ENCODE results near the gene MFSD6.
A peak's percentile ranks its signal among the peaks of the same experiment; 100 is the strongest.
"Not testable (repeated sequence)": the region's sequence is repeated elsewhere in the genome, so short reads cannot be mapped to it uniquely, and the experiment has no call there.

Gene MFSD6

GRCh38 chr2:190468354-190468753 is 60.2 kb downstream of the MFSD6 start:
- DNase-seq: not testable (repeated sequence)

- peak; percentile 96 for DNase-seq
Measured at GRCh38 chr2:190468814-190469569, 60.8 kb downstream of the MFSD6 start.

- peak; percentile 96 for DNase-seq
Measured at GRCh38 chr2:190469771-190470170, 61.6 kb downstream of the MFSD6 start.

DNA sequence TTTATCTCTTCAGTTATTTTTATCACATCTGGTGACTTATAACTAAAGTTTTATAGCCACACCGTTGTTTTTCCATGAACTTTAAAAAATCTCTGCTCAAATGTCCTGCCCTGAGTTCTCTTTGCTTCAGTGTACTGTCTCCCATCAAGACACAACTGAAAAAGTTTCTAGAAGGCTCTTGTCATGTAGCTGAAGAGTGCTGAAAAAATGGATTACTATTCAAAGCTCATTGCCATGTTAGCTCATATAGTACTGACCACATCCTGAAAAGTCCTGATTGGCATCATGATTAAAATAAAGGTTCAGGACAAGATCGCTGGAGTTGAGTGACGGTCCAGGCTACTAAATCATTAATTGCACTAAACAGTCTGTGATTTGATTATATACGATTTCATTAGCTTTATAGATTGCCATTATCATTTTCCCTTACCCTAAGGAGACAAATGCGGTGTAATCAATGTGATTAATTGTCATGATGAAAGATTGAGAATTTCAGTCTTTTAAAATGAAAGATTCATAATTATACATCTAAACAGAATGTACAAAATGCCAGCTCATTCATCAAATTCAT is 62.2 kb downstream of the MFSD6 start:
- DNase-seq: peak; percentile 65

DNA sequence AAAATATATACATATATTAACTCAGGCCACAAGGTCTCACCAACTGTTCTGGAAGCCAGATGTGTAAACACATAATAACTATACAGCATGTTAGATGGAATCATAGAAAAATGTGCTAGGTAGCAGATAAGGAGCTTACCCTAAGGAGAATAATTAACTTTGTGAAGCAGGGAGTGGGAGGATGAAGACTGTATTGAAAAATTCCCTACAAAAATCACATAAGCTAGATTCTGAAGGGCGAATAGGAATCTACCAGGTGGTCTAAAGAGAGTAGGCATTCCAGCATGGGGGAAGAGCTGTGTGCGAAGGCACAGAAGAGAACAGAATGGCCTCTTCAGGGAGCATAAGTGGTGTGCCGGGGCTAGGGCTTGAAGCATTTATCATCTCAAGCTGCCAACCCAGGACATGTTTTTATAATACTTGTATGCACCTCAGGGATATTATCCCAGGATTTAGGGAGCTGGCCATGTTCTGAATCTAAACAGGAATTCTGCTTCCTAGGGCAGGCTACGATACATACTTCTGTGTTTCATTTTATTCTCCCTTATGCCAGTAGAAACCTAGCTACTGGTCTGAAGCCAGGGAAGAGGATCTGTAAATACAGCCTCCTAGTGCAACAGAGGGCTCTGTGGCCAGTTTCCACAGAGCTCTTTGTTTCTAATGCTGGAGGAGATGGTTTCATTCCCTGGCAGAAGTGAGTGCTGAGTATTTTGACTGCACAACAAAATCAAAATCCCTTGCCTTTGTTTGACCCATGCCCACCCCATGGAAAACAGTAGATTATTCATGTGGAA is 69.7 kb downstream of the MFSD6 start:
- DNase-seq: peak; percentile 92

DNA sequence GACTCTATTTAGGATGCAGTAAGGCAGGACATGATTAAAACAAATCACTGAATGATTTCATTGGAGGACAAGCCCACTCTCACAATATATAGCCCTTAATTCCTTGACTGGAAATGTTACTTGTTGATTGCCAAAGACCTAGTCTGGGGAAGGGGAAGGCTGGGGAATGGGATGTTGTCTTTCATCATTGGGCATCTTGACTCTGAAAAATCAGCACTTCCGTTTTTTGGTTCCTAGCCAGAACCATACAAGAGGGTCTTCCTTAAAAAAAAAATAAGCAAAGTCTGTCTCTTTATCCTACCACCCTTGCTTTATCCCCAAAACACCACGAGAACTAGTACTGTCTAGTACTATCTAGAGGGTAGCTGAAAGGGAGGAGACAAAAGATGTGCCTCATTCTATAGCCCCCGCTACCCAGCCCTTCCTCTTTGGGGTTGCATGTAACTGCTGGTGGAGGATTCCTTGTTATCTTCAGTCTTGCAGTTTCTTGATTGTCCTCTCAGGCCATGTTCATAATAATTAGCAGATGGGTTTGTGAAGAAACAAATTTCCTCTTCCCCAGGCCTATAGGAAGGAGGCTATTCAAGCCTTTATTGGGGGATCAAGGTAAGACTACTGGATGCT is 70.5 kb downstream of the MFSD6 start:
- DNase-seq: no peak

DNA sequence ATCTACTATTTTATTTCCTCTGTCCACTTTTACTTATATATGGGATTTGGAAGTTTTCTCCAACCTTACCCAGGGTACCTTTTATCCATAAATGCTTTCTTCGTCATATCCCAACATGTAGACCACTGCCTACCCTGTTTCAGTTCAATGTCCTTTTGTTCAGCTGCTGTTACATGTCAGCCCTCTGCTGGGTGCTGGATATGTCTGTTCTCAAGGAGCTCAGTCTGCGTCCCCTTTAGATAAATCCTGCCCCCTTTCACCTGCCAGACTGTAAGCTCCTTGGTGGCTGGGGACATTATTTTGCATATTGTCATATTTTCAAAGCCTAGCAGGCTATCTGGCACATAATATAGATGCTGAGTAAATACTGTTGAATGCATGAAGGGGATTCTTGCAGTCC is 73.2 kb downstream of the MFSD6 start:
- DNase-seq: no peak

DNA sequence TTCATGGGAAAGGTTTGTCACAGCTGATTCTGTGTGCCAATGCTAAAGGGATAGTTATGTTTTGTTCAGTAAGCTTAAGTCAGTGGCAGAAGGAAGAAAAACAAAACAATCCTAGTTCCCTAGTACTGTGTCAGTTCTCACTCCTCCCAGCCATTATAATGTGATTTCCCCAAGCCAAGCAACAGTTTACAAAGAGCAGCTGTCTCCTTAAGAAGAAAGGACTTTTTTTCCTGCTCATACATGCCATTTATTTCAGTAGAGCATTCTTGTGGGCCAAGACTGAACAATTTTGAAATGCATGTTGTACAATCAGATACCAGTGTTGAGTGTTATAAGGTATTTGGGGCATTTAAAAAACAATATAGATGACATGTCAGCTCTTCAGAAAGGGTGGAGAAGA is 74.3 kb downstream of the MFSD6 start:
- DNase-seq: no peak

- DNase-seq: no peak
Measured at GRCh38 chr2:190486037-190486623, 78.0 kb downstream of the MFSD6 start.

GRCh38 chr2:190488516-190489233 is 80.5 kb downstream of the MFSD6 start:
- no peak for DNase-seq

DNA sequence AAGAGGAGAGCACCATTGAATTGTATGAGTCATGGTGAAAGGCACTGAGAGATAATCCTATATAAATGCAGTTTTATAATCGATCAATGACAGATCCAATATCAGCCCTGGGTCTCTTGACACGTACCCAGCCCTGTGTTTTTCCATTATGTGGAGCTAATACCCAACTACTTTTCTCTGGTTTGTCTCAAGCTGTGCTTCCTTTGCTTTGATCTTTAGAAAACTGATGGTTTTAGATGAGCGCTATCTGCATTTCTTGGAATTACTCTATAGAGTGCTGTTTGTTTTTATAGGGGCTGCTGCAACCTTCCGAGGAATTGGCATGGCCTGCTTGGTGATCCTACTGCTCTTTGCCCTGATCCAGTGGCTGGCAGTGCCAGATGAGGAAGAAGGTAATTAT is 81.3 kb downstream of the MFSD6 start:
- DNase-seq: no peak

DNA sequence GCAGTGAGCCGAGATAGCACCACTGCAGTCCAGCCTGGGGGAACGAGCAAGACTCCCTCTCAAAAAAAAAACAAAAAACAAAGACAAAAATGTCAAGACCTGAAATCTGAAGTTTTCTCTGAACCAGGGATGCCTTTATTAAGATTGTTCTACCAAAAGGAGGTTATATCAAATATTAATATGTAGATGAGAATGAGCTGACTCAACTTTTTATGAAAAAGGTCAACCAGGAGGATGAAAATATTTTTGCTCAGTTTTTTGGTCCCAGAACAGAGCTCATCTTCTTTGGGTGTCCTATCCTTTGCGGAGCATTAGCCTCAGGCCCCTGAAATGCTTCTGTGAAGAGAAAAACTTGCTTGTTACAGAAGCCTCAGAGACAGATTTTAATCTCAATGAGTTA is 82.3 kb downstream of the MFSD6 start:
- DNase-seq: no peak

GRCh38 chr2:190493095-190493494 is 84.9 kb downstream of the MFSD6 start:
- DNase-seq: no peak

DNA sequence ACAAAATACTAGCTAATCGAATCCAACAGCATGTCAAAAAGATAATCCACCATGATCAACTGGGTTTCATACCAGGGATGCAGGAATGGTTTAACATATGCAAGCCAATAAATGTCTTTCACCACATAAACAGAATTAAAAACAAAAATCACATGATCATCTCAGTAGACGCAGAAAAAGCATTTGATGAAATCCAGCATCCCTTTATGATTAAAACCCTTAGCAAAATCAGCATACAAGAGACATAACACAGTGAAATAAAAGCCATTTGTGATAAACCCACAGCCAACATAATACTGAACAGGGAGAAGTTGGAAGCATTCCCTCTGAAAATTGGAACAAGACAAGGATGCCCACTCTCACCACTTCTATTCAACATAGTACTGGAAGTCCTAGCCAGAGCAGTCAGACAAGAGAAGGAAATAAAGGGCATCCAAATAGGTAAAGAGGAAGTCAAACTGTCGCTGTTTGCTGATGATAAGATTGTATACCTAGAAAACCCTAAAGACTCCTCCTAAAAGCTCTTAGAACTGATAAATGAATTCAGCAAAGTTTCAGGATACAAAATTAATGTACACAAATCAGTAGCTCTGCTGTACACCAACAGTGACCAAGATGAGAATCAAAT is 86.6 kb downstream of the MFSD6 start:
- not testable (repeated sequence) for DNase-seq

- no peak for DNase-seq
Measured at GRCh38 chr2:190497428-190497827, 89.3 kb downstream of the MFSD6 start.

- no peak for DNase-seq
Measured at GRCh38 chr2:190499273-190499672, 91.1 kb downstream of the MFSD6 start.

- DNase-seq: no peak
Measured at GRCh38 chr2:190500054-190500502, 91.9 kb downstream of the MFSD6 start.

DNA sequence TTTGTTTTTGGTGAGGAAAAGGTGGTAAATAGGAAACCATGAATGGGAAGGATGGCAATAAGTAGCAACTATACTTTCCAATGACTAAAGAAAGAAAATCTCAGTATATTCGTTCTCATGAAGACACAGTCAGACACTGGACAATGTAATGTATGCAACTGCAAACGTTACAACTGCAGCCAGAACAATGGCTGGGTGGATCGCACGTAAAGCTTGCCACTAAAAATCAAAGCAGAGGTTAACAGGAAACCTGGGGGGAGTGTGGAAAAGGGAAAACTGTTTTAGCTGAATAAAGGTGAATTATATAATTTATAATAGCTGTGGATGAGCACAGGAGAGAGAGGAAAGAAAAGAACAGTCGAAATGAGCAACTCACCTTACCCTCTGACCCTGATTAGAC is 93.1 kb downstream of the MFSD6 start:
- DNase-seq: no peak

DNA sequence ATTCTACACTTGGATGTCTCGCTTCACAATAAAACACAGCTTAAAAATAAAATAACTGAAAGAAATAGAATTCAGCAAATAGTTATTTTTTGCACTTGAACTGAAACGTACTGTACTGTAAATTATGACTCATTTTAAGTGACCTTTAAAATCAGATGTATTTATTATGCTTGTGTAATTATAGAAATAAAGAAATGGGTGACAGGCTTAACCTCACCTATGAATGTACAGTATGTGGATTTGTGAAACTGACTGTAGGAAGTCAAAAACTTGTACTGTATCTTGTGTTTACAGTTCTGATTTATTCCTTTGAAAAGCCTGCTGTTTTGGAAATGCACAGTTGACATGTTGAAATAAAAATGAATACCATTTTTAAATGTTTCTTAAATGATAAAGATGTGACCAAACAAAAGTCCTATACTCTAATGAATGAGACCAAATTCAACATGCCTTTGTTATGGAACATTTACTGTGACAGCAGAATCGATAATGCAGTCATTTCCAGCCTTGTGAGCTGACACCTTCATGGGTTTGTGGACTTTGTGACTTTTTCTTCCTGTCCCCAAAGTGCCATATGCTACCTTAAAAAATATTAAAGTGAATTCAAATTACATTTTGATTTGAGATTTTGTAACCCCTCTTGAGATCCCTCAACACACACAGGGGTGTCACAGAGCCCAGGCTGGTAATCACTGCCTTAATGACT is 93.7 kb downstream of the MFSD6 start:
- DNase-seq: no peak

DNA sequence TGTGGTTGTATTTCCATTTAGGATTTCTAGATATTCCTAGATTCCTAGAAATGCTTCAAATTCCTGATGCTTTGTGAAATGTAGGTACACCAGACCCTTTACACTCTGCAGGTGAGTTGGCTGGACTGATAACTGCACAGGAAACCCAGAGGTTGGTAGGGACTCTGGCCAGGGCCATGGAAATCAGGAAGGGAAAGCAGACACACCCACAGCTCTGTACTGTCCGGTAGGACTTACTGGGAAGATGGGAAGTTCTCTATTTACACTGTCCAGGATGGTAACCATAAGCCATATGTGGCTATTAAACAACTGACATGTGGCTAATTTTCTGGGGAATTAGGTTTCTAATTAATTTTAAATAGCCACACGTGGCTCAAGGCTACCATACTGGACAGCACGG is 94.9 kb downstream of the MFSD6 start:
- DNase-seq: no peak

DNA sequence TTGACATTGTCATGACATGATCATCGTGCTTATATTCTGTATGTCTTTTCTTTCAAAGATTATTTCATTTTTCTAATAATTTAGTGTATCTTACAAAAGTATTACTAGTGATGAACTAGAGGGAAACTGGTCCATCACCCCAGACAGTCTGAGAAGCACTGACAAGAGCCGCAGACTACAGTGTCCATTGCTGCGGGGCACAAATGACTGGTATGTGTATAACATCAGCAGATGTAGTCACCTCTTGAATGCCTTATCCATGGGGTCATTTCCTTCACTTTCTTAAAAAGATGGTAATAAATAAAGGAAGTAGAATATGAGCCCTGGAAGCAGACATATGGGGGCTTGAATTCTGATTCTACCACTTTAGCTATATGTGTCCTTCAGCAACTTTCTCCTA is 96.8 kb downstream of the MFSD6 start:
- no peak for DNase-seq
